Mucosa of stomach (tissue), 1 donor: ENCODE measurements around the gene STPG1.

ENCODE experiments used
- H3K27me3 ChIP-seq: one replicate; pipeline ENCODE4 v1.7.0; 2013; ENCODE audit warnings: mild to moderate bottlenecking, low read length; ENCODE audit not compliant: control insufficient read depth, insufficient read depth
- H3K36me3 ChIP-seq: one replicate; pipeline ENCODE4 v1.7.0; 2013; ENCODE audit warnings: low read length; ENCODE audit not compliant: control insufficient read depth, insufficient read depth
- H3K4me1 ChIP-seq: one replicate; pipeline ENCODE4 v1.7.0; 2013; ENCODE audit warnings: mild to moderate bottlenecking, low read length; ENCODE audit not compliant: control insufficient read depth, insufficient read depth
- H3K4me3 ChIP-seq: one replicate; pipeline ENCODE4 v1.7.0; 2013; ENCODE audit warnings: low read length
- H3K9ac ChIP-seq: one replicate; pipeline ENCODE4 v1.7.0; 2013; ENCODE audit warnings: mild to moderate bottlenecking, low read length, moderate library complexity
- H3K9me3 ChIP-seq: one replicate; pipeline ENCODE4 v1.7.0; 2013; ENCODE audit warnings: mild to moderate bottlenecking, low read length, moderate library complexity; ENCODE audit not compliant: control insufficient read depth
- donor health status: Pancreatic carcinoma.

STPG1 gene

GRCh38 chr1:24388331-24388885 is 25.2 kb downstream of the STPG1 start:
- Histone ChIP-seq H3K27me3 (no peaks in the 10 kb centered on the region), H3K9ac (no peak overlapping the region)

GRCh38 chr1:24387636-24388175 is 25.9 kb downstream of the STPG1 start:
- no peaks in the 10 kb centered on the region for H3K36me3 ChIP-seq
- no peak overlapping the region for H3K9ac ChIP-seq
- H3K4me3 ChIP-seq = no peak overlapping the region
- H3K4me1 ChIP-seq = peaks cover 37% of the 10 kb centered on the region
- no peaks in the 10 kb centered on the region for H3K27me3 ChIP-seq
- H3K9me3 ChIP-seq = no peaks in the 10 kb centered on the region

More at GRCh38 chr1:24388331-24388885, 25.2 kb downstream of the STPG1 start:
- no peaks in the 10 kb centered on the region for H3K9me3 ChIP-seq
- no peak overlapping the region for H3K4me3 ChIP-seq
- H3K36me3 ChIP-seq = no peaks in the 10 kb centered on the region
- H3K4me1 ChIP-seq = peaks cover 37% of the 10 kb centered on the region

- no peak overlapping the region for H3K4me3 ChIP-seq
- H3K27me3 ChIP-seq = no peaks in the 10 kb centered on the region
- H3K36me3 ChIP-seq = no peaks in the 10 kb centered on the region
- peaks cover 32% of the 10 kb centered on the region for H3K4me1 ChIP-seq
- no peaks in the 10 kb centered on the region for H3K9me3 ChIP-seq
- H3K9ac ChIP-seq = no peak overlapping the region
Measured at GRCh38 chr1:24386931-24387330, 26.7 kb downstream of the STPG1 start.

GRCh38 chr1:24386241-24386640 is 27.3 kb downstream of the STPG1 start:
- no peaks in the 10 kb centered on the region for H3K36me3 ChIP-seq
- H3K4me1 ChIP-seq = peaks cover 37% of the 10 kb centered on the region
- no peaks in the 10 kb centered on the region for H3K9me3 ChIP-seq
- no peak overlapping the region for H3K9ac ChIP-seq
- no peak overlapping the region for H3K4me3 ChIP-seq
- H3K27me3 ChIP-seq = no peaks in the 10 kb centered on the region

- no peak overlapping the region for H3K4me3 ChIP-seq
- H3K9me3 ChIP-seq = no peaks in the 10 kb centered on the region
- H3K9ac ChIP-seq = no peak overlapping the region
- H3K27me3 ChIP-seq = no peaks in the 10 kb centered on the region
- peaks cover 46% of the 10 kb centered on the region for H3K4me1 ChIP-seq
- H3K36me3 ChIP-seq = no peaks in the 10 kb centered on the region
Measured at GRCh38 chr1:24385160-24385940, 28.2 kb downstream of the STPG1 start.

GRCh38 chr1:24384251-24385090 is 29.1 kb downstream of the STPG1 start:
- Histone ChIP-seq H3K4me3 (no peak overlapping the region), H3K36me3 (no peaks in the 10 kb centered on the region), H3K9me3 (no peaks in the 10 kb centered on the region), H3K27me3 (no peaks in the 10 kb centered on the region), H3K9ac (peak overlapping the region; percentile 23), H3K4me1 (peaks cover 49% of the 10 kb centered on the region)

GRCh38 chr1:24383381-24383940 is 30.1 kb downstream of the STPG1 start:
- Histone ChIP-seq H3K4me3 (no peak overlapping the region), H3K4me1 (peaks cover 44% of the 10 kb centered on the region), H3K9ac (no peak overlapping the region), H3K36me3 (no peaks in the 10 kb centered on the region), H3K27me3 (no peaks in the 10 kb centered on the region), H3K9me3 (no peaks in the 10 kb centered on the region)

GRCh38 chr1:24382165-24382577 is 31.4 kb downstream of the STPG1 start:
- Histone ChIP-seq H3K4me3 (no peak overlapping the region), H3K27me3 (no peaks in the 10 kb centered on the region), H3K9ac (no peak overlapping the region), H3K4me1 (peaks cover 44% of the 10 kb centered on the region), H3K9me3 (no peaks in the 10 kb centered on the region), H3K36me3 (no peaks in the 10 kb centered on the region)

GRCh38 chr1:24381256-24381655 is 32.3 kb downstream of the STPG1 start:
- Histone ChIP-seq H3K4me3 (no peak overlapping the region), H3K27me3 (no peaks in the 10 kb centered on the region), H3K4me1 (peaks cover 44% of the 10 kb centered on the region), H3K9me3 (no peaks in the 10 kb centered on the region), H3K36me3 (no peaks in the 10 kb centered on the region), H3K9ac (no peak overlapping the region)

- Histone ChIP-seq H3K27me3 (no peaks in the 10 kb centered on the region), H3K4me3 (no peak overlapping the region), H3K9ac (no peak overlapping the region), H3K4me1 (peaks cover 39% of the 10 kb centered on the region), H3K9me3 (no peaks in the 10 kb centered on the region), H3K36me3 (no peaks in the 10 kb centered on the region)
Measured at GRCh38 chr1:24380508-24380907, 33.1 kb downstream of the STPG1 start.

GRCh38 chr1:24379733-24380315 is 33.8 kb downstream of the STPG1 start:
- peaks cover 32% of the 10 kb centered on the region for H3K4me1 ChIP-seq
- H3K4me3 ChIP-seq = no peak overlapping the region
- no peaks in the 10 kb centered on the region for H3K27me3 ChIP-seq
- no peak overlapping the region for H3K9ac ChIP-seq
- no peaks in the 10 kb centered on the region for H3K9me3 ChIP-seq
- H3K36me3 ChIP-seq = no peaks in the 10 kb centered on the region
